ENCODE measurements around the gene EXOSC2. TPM values are rescaled to one million over a fixed set of nuclear protein-coding genes. Genes with fewer than 3 reads are reported as not detected.

The EXOSC2 gene
- total and polyA plus RNA-seq, 2 of the 13 experiments (the other 11 are each of a cell fraction or from before 2014, with no cell fraction given), result 27.5 to 63.8 TPM

DNA sequence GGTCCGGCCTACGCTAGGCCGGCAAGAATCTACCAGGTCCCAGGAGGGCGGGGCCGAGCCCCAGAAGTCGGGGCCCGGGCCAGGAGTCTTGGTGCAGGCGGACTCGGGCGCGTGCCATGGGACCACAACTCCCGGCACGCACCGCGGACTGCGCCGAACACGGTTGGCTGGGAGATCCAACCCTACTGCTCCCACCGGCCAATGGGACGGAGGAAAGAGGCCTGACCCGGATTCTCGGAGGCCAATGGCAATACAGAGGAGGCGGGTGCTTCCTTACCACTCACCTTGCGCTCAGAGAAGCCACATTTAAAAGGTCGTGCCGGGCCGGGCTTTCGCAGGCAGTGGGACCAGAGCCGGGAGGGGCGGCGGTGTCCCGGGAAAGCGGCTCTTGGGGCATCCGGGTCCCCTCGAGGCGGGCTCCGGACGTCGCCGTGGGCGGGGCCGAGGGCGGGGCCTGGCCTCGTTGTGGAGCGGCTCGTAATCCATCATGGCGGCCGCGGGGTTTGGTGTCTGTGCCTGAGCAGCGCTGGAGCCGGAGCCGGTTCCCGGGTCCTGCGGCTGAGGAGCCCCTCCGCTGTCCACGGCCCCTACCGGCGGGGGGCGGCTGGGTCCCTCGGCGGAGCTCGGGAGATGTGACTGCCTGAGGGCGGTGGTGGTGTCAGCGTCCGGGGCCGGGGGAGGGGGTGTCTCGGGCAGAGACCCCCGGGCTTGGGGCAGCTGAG, 19.1 kb downstream of the EXOSC2 start (continued):
- TF ChIP-seq, protein P1, sequence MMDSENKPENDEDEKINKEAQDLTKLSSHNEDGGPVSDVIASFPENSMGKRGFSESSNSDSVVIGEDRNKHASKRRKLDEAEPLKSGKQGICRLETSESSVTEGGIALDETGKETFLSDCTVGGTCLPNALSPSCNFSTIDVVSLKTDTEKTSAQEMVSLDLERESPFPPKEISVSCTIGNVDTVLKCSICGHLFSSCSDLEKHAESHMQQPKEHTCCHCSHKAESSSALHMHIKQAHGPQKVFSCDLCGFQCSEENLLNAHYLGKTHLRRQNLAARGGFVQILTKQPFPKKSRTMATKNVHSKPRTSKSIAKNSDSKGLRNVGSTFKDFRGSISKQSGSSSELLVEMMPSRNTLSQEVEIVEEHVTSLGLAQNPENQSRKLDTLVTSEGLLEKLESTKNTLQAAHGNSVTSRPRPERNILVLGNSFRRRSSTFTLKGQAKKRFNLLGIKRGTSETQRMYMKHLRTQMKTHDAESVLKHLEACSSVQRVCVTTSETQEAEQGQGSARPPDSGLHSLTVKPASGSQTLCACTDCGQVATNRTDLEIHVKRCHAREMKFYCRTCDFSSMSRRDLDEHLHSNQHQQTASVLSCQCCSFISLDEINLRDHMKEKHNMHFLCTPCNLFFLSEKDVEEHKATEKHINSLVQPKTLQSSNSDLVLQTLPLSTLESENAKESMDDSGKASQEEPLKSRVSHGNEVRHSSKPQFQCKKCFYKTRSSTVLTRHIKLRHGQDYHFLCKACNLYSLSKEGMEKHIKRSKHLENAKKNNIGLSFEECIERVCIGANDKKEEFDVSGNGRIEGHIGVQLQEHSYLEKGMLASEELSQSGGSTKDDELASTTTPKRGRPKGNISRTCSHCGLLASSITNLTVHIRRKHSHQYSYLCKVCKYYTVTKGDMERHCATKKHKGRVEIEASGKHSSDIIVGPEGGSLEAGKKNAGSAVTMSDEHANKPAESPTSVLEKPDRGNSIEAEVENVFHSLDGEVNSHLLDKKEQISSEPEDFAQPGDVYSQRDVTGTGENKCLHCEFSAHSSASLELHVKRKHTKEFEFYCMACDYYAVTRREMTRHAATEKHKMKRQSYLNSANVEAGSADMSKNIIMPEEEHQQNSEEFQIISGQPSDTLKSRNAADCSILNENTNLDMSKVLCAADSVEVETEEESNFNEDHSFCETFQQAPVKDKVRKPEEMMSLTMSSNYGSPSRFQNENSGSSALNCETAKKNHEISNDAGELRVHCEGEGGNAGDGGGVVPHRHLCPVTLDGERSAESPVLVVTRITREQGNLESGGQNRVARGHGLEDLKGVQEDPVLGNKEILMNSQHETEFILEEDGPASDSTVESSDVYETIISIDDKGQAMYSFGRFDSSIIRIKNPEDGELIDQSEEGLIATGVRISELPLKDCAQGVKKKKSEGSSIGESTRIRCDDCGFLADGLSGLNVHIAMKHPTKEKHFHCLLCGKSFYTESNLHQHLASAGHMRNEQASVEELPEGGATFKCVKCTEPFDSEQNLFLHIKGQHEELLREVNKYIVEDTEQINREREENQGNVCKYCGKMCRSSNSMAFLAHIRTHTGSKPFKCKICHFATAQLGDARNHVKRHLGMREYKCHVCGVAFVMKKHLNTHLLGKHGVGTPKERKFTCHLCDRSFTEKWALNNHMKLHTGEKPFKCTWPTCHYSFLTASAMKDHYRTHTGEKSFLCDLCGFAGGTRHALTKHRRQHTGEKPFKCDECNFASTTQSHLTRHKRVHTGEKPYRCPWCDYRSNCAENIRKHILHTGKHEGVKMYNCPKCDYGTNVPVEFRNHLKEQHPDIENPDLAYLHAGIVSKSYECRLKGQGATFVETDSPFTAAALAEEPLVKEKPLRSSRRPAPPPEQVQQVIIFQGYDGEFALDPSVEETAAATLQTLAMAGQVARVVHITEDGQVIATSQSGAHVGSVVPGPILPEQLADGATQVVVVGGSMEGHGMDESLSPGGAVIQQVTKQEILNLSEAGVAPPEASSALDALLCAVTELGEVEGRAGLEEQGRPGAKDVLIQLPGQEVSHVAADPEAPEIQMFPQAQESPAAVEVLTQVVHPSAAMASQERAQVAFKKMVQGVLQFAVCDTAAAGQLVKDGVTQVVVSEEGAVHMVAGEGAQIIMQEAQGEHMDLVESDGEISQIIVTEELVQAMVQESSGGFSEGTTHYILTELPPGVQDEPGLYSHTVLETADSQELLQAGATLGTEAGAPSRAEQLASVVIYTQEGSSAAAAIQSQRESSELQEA (CRISPR knock-in tag; IDR thresholded peaks at IDR 0.05; ENCODE audit: not compliant biosample characterization), result peak; percentile 85
- 0 out of 2 replicates have a peak, but pooled peaks have one; percentile 0 for TF ChIP-seq KLF15 (CRISPR knock-in tag; IDR thresholded peaks at IDR 0.05; ENCODE audit: borderline replicate concordance)
- no peak for TF ChIP-seq SRY (CRISPR knock-in tag; IDR thresholded peaks at IDR 0.05)
- TF ChIP-seq, protein P2, sequence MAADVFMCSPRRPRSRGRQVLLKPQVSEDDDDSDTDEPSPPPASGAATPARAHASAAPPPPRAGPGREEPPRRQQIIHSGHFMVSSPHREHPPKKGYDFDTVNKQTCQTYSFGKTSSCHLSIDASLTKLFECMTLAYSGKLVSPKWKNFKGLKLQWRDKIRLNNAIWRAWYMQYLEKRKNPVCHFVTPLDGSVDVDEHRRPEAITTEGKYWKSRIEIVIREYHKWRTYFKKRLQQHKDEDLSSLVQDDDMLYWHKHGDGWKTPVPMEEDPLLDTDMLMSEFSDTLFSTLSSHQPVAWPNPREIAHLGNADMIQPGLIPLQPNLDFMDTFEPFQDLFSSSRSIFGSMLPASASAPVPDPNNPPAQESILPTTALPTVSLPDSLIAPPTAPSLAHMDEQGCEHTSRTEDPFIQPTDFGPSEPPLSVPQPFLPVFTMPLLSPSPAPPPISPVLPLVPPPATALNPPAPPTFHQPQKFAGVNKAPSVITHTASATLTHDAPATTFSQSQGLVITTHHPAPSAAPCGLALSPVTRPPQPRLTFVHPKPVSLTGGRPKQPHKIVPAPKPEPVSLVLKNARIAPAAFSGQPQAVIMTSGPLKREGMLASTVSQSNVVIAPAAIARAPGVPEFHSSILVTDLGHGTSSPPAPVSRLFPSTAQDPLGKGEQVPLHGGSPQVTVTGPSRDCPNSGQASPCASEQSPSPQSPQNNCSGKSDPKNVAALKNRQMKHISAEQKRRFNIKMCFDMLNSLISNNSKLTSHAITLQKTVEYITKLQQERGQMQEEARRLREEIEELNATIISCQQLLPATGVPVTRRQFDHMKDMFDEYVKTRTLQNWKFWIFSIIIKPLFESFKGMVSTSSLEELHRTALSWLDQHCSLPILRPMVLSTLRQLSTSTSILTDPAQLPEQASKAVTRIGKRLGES (CRISPR knock-in tag; IDR thresholded peaks at IDR 0.05; ENCODE audit: borderline replicate concordance), result no peak
- no peak for TF ChIP-seq REL (CRISPR knock-in tag; conservative IDR thresholded peaks at IDR 0.05)
- no peak for TF ChIP-seq ZNF670 (CRISPR knock-in tag; IDR thresholded peaks at IDR 0.05; ENCODE audit: borderline replicate concordance)
- no peak for TF ChIP-seq ZNF432 (CRISPR knock-in tag; IDR thresholded peaks at IDR 0.05; ENCODE audit: borderline replicate concordance)
- TF ChIP-seq SSRP1 (CRISPR knock-in tag; IDR thresholded peaks at IDR 0.05), result no peak
- TF ChIP-seq, protein P3, sequence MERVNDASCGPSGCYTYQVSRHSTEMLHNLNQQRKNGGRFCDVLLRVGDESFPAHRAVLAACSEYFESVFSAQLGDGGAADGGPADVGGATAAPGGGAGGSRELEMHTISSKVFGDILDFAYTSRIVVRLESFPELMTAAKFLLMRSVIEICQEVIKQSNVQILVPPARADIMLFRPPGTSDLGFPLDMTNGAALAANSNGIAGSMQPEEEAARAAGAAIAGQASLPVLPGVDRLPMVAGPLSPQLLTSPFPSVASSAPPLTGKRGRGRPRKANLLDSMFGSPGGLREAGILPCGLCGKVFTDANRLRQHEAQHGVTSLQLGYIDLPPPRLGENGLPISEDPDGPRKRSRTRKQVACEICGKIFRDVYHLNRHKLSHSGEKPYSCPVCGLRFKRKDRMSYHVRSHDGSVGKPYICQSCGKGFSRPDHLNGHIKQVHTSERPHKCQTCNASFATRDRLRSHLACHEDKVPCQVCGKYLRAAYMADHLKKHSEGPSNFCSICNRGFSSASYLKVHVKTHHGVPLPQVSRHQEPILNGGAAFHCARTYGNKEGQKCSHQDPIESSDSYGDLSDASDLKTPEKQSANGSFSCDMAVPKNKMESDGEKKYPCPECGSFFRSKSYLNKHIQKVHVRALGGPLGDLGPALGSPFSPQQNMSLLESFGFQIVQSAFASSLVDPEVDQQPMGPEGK (CRISPR knock-in tag; IDR thresholded peaks at IDR 0.05), result peak; percentile 63
- TF ChIP-seq, protein P4, sequence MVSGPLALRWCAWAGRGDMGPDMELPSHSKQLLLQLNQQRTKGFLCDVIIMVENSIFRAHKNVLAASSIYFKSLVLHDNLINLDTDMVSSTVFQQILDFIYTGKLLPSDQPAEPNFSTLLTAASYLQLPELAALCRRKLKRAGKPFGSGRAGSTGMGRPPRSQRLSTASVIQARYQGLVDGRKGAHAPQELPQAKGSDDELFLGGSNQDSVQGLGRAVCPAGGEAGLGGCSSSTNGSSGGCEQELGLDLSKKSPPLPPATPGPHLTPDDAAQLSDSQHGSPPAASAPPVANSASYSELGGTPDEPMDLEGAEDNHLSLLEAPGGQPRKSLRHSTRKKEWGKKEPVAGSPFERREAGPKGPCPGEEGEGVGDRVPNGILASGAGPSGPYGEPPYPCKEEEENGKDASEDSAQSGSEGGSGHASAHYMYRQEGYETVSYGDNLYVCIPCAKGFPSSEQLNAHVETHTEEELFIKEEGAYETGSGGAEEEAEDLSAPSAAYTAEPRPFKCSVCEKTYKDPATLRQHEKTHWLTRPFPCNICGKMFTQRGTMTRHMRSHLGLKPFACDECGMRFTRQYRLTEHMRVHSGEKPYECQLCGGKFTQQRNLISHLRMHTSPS (CRISPR knock-in tag; IDR thresholded peaks at IDR 0.05; ENCODE audit: low read depth), result no peak
- TF ChIP-seq, protein P5, sequence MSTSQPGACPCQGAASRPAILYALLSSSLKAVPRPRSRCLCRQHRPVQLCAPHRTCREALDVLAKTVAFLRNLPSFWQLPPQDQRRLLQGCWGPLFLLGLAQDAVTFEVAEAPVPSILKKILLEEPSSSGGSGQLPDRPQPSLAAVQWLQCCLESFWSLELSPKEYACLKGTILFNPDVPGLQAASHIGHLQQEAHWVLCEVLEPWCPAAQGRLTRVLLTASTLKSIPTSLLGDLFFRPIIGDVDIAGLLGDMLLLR (CRISPR knock-in tag; IDR thresholded peaks at IDR 0.05), result no peak
- TF ChIP-seq THAP11 (CRISPR knock-in tag; IDR thresholded peaks at IDR 0.05), result peak; percentile 98
